H1 (cell line): ENCODE measurements around the gene ASAP2.

Source experiments
- CHD2 ChIP-seq: IDR thresholded peaks from 2 replicates; pipeline ENCODE4 v1.6.1; 2012; ENCODE audit warnings: low read length, improper control_type of control experiment
- EP300 ChIP-seq, 2 experiments: IDR thresholded peaks; 1 replicate in 1 of 2; 2 replicates in 1 of 2; pipeline ENCODE4 v1.6.1; 2011 to 2012; ENCODE audit warnings: low read depth in 2 of 2, low read length in 2 of 2, mild to moderate bottlenecking in 2 of 2, borderline replicate concordance in 1 of 2, inconsistent platforms in 1 of 2, moderate library complexity in 1 of 2
- EZH2 ChIP-seq: fragments of 200-600 bp; sonication (generic); IDR thresholded peaks from 2 replicates; pipeline ENCODE4 v1.7.1; 2012; ENCODE audit warnings: low read depth, mild to moderate bottlenecking, moderate library complexity, low read length, inconsistent platforms; ENCODE audit not compliant: severe bottlenecking
- POLR2A ChIP-seq, 2 experiments: IDR thresholded peaks; 1 replicate in 1 of 2; 2 replicates in 1 of 2; pipeline ENCODE4 v1.6.1; 2011; ENCODE audit warnings: low read depth in 2 of 2, low read length in 2 of 2, mild to moderate bottlenecking in 2 of 2; ENCODE audit errors: control extremely low read depth in 1 of 2
- RAD21 ChIP-seq, 2 experiments: IDR thresholded peaks in 1 of 2; conservative IDR thresholded peaks in 1 of 2; 2 replicates each; pipeline ENCODE4 v1.6.1; 2011; ENCODE audit warnings: low read depth in 2 of 2, low read length in 2 of 2, improper control_type of control experiment in 1 of 2, inconsistent platforms in 1 of 2, mild to moderate bottlenecking in 1 of 2, moderate library complexity in 1 of 2
- SP1 ChIP-seq: IDR thresholded peaks from 2 replicates; pipeline ENCODE4 v1.6.1; 2011; ENCODE audit warnings: low read depth, low read length

GRCh38 chr2:9400268-9401058, 193.9 kb downstream of the ASAP2 start:
- no peak for TF ChIP-seq EZH2
- no peak for TF ChIP-seq POLR2A (IDR thresholded peaks at IDR 0.05; ENCODE audit: control extremely low read depth in 1 of 2, low read depth in 2 of 2, low read length in 2 of 2)
- TF ChIP-seq RAD21 (IDR thresholded peaks at IDR 0.05 in 1 of 2, conservative IDR thresholded peaks at IDR 0.05 in 1 of 2; ENCODE audit: low read depth in 2 of 2, low read length in 2 of 2): no peak
- TF ChIP-seq CHD2: no peak
- no peak for TF ChIP-seq SP1
- TF ChIP-seq EP300 (IDR thresholded peaks at IDR 0.05; ENCODE audit: borderline replicate concordance in 1 of 2, low read depth in 2 of 2, low read length in 2 of 2): no peak
